ENCODE results near the gene ZNF367.
"Not testable (repeated sequence)": the region's sequence is repeated elsewhere in the genome, so short reads cannot be mapped to it uniquely, and the experiment has no call there.

Gene ZNF367

GRCh38 chr9:96360976-96361375 is 57.2 kb downstream of the ZNF367 start:
- DNase-seq (ENCODE audit: low read depth): no peak

GRCh38 chr9:96360523-96360922 is 57.6 kb downstream of the ZNF367 start:
- DNase-seq (ENCODE audit: low read depth): not testable (repeated sequence)

- no peak for DNase-seq (ENCODE audit: low read depth)
These were observed 67.3 kb downstream of the ZNF367 start for GRCh38 chr9:96350866-96351265.

- DNase-seq (ENCODE audit: low read depth): no peak
These were observed 69.9 kb downstream of the ZNF367 start for GRCh38 chr9:96348261-96348660.

- no peak for DNase-seq (ENCODE audit: low read depth)
These were observed 72.6 kb downstream of the ZNF367 start for GRCh38 chr9:96345551-96345950.

GRCh38 chr9:96344458-96345180 is 73.6 kb downstream of the ZNF367 start:
- no peak for DNase-seq (ENCODE audit: low read depth)

GRCh38 chr9:96343515-96344360 is 74.4 kb downstream of the ZNF367 start:
- DNase-seq (ENCODE audit: low read depth): no peak

- DNase-seq (ENCODE audit: low read depth): no peak
These were observed 75.5 kb downstream of the ZNF367 start for GRCh38 chr9:96342571-96343245.

GRCh38 chr9:96340707-96341106 is 77.5 kb downstream of the ZNF367 start:
- DNase-seq (ENCODE audit: low read depth): no peak

- DNase-seq (ENCODE audit: low read depth): no peak
These were observed 79.9 kb downstream of the ZNF367 start for GRCh38 chr9:96338299-96338698.

Data from stimulated activated CD8-positive, alpha-beta memory T cell treated with anti-CD3 and anti-CD28 coated beads, Interleukin-12 subunit alpha, Interleukin-12 subunit beta, amount 100 ng/mL, for 4 hours (primary cell).